GM23338 (cell line): ENCODE data around the gene SPINK8. TPM values are rescaled to one million over a fixed set of nuclear protein-coding genes. Genes with fewer than 3 reads are reported as not detected.

Experiments used
- ATAC-seq: fragments of 200-7000 bp; cut with Tn5 transposase; 3 replicates; pipeline ENCODE4 v1.9.1; 2020
- DNase-seq: peaks from one replicate; pipeline ENCODE4 v3.0.0-alpha.2; 2015; ENCODE audit warnings: low spot score
- H2AFZ ChIP-seq: fragments of 200-600 bp; sonication (generic); 2 replicates; pipeline ENCODE4 v1.8.0; 2016; ENCODE audit warnings: antibody characterized with exemption, mild to moderate bottlenecking, moderate library complexity
- H3F3A ChIP-seq: fragments of 200-600 bp; sonication (generic); replicated peaks from 2 replicates; pipeline ENCODE4 v1.8.0; 2017; ENCODE audit warnings: antibody characterized with exemption, mixed run types, low read depth
- H3K27ac ChIP-seq: fragments of 200-600 bp; sonication (generic); 2 replicates; pipeline ENCODE4 v1.6.1; 2016; ENCODE audit warnings: low read depth
- H3K27me3 ChIP-seq: fragments of 200-600 bp; sonication (generic); 2 replicates; pipeline ENCODE4 v1.8.0; 2016; ENCODE audit warnings: mild to moderate bottlenecking, mixed run types, moderate library complexity; ENCODE audit not compliant: insufficient read depth
- H3K36me3 ChIP-seq: fragments of 200-600 bp; sonication (generic); 2 replicates; pipeline ENCODE4 v1.8.0; 2016; ENCODE audit warnings: mild to moderate bottlenecking; ENCODE audit not compliant: insufficient read depth
- H3K4me1 ChIP-seq: fragments of 200-600 bp; sonication (generic); 2 replicates; pipeline ENCODE4 v1.8.0; 2016; ENCODE audit warnings: mild to moderate bottlenecking, moderate library complexity; ENCODE audit not compliant: insufficient read depth
- H3K4me2 ChIP-seq: fragments of 200-600 bp; sonication (generic); 2 replicates; pipeline ENCODE4 v1.7.1; 2017; ENCODE audit warnings: mixed run types
- H3K4me3 ChIP-seq: fragments of 200-600 bp; sonication (generic); 2 replicates; pipeline ENCODE4 v1.6.1; 2016; ENCODE audit warnings: mixed run types
- H3K79me2 ChIP-seq: fragments of 200-600 bp; sonication (generic); replicated peaks from 2 replicates; pipeline ENCODE4 v1.8.0; 2017; ENCODE audit warnings: mild to moderate bottlenecking; ENCODE audit not compliant: insufficient read depth
- H3K9me2 ChIP-seq: fragments of 200-600 bp; sonication (generic); 2 replicates; pipeline ENCODE4 v1.8.0; 2017; ENCODE audit not compliant: insufficient read depth
- H4K20me1 ChIP-seq: fragments of 200-600 bp; sonication (generic); replicated peaks from 2 replicates; pipeline ENCODE4 v1.8.0; 2017; ENCODE audit warnings: mild to moderate bottlenecking; ENCODE audit not compliant: insufficient read depth
- H3K27ac Mint-ChIP-seq: 2 replicates; pipeline ENCODE4 v1.8.0; 2020; ENCODE audit warnings: inconsistent platforms, mild to moderate bottlenecking, moderate library complexity, mixed read lengths
- H3K27me3 Mint-ChIP-seq: 3 replicates; pipeline ENCODE4 v1.8.0; 2022; ENCODE audit warnings: low read depth, mild to moderate bottlenecking, moderate library complexity, mixed read lengths, inconsistent platforms; ENCODE audit not compliant: insufficient read depth, poor library complexity
- H3K36me3 Mint-ChIP-seq: 3 replicates; pipeline ENCODE4 v1.8.0; 2021; ENCODE audit warnings: low read depth, mild to moderate bottlenecking, inconsistent platforms, moderate library complexity, mixed read lengths
- H3K4me1 Mint-ChIP-seq: 3 replicates; pipeline ENCODE4 v1.8.0; 2020; ENCODE audit warnings: mild to moderate bottlenecking, inconsistent platforms, mixed read lengths
- H3K4me3 Mint-ChIP-seq: 3 replicates; pipeline ENCODE4 v1.8.0; 2021; ENCODE audit warnings: moderate library complexity, mild to moderate bottlenecking, inconsistent platforms, mixed read lengths
- H3K9me3 Mint-ChIP-seq: 3 replicates; pipeline ENCODE4 v1.8.0; 2020; ENCODE audit warnings: moderate library complexity, mild to moderate bottlenecking, inconsistent platforms, mixed read lengths
- CREB1 ChIP-seq: fragments of 250-450 bp; sonication (Bioruptor Pico); IDR thresholded peaks from 2 replicates; pipeline ENCODE4 v1.5.0; 2020; ENCODE audit warnings: low read depth, mild to moderate bottlenecking, moderate library complexity
- EZH2 ChIP-seq: fragments of 200-600 bp; sonication (generic); IDR thresholded peaks from one replicate; pipeline ENCODE4 v1.8.0; 2017; ENCODE audit warnings: antibody characterized with exemption, mild to moderate bottlenecking, low read depth; ENCODE audit not compliant: unreplicated experiment
- EZH2phosphoT487 ChIP-seq: fragments of 200-600 bp; sonication (generic); IDR thresholded peaks from one replicate; pipeline ENCODE4 v1.8.1; 2018; ENCODE audit warnings: antibody characterized with exemption; ENCODE audit not compliant: unreplicated experiment
- JUNB ChIP-seq: IDR thresholded peaks from one replicate; pipeline ENCODE4 v1.6.1; 2016; ENCODE audit warnings: antibody characterized with exemption; ENCODE audit not compliant: unreplicated experiment
- NANOG ChIP-seq: IDR thresholded peaks from 2 replicates; pipeline ENCODE4 v1.6.1; 2016; ENCODE audit warnings: antibody characterized with exemption, borderline replicate concordance
- POLR2AphosphoS5 ChIP-seq: IDR thresholded peaks from 2 replicates; pipeline ENCODE4 v1.6.1; 2016; ENCODE audit warnings: antibody characterized with exemption, low read depth
- STAT1 ChIP-seq: IDR thresholded peaks from one replicate; pipeline ENCODE4 v1.6.1; 2016; ENCODE audit warnings: antibody characterized with exemption; ENCODE audit not compliant: unreplicated experiment
- ZNF114 ChIP-seq: fragments of 250-450 bp; sonication (Bioruptor Pico); IDR thresholded peaks from 2 replicates; pipeline ENCODE4 v1.5.0; 2020; ENCODE audit warnings: mild to moderate bottlenecking, moderate library complexity
- ZNF331 ChIP-seq: fragments of 250-450 bp; sonication (Bioruptor Pico); IDR thresholded peaks from 2 replicates; pipeline ENCODE4 v1.5.0; 2020; ENCODE audit warnings: low read depth, mild to moderate bottlenecking, moderate library complexity
- polyA plus RNA-seq: library from polyadenylated mRNA; unstranded; fragments of >200 nt; fragmentation: Nextera tagmentation; extraction: Ambion mirVana; gene quantifications from 2 replicates; pipeline ENCODE4 v1.2.1, GENCODE V29; 2016
- total RNA-seq: library from RNA; depleted of rRNA; stranded (reverse); fragments of >200 nt; shearing (Covaris generic); gene quantifications from 2 replicates; pipeline ENCODE4 v1.2.3, GENCODE V29; 2014
- TF ChIP-seq, protein P1 (sequence below): IDR thresholded peaks from 2 replicates; pipeline ENCODE4 v1.6.1; 2016; ENCODE audit warnings: antibody characterized with exemption
- TF ChIP-seq, protein P2 (sequence below): IDR thresholded peaks from one replicate; pipeline ENCODE4 v1.6.1; 2018; ENCODE audit warnings: antibody characterized with exemption; ENCODE audit not compliant: unreplicated experiment
- TF ChIP-seq, protein P3 (sequence below): fragments of 250-450 bp; sonication (Bioruptor Pico); IDR thresholded peaks from 2 replicates; pipeline ENCODE4 v1.5.0; 2020; ENCODE audit warnings: mild to moderate bottlenecking, moderate library complexity
- TF ChIP-seq, protein P4 (sequence below), 2 experiments: fragments of 200-600 bp in 1 of 2; sonication (generic) in 1 of 2; conservative IDR thresholded peaks; 2 replicates each; pipeline versions ENCODE4 v1.5.1 to v1.6.1; 2016 to 2017; ENCODE audit warnings: antibody characterized with exemption in 2 of 2, low read depth in 2 of 2, mild to moderate bottlenecking in 2 of 2, moderate library complexity in 1 of 2

Gene SPINK8
- total and polyA plus RNA-seq, 2 experiments from 2014 or later = not detected

DNA sequence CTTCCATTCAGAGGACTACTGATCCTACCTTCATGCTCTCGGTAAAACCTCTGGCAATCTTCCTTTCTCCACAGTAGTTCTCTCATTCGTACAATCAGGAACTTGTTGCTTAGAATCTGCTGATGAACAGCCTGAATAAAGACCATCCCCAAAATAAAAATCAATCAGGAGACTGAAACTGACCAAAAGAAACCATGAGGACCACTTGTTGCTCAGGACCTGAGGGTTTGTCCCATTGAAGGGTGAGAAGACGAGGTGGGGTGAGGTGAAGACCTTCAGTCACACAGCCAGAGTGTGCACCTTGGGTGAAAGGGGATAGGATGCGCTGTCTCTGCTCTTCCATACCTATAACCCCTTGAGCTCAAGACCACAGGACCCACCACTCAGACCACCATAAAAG is 36.8 kb downstream of the SPINK8 start:
- no peak for DNase-seq
- H3K4me2 ChIP-seq = no peak overlapping the region
- no peak overlapping the region for H3K4me3 ChIP-seq
- no peak overlapping the region for H3K27ac Mint-ChIP-seq
- no peak overlapping the region for H3K27ac ChIP-seq
- H4K20me1 ChIP-seq = peaks cover 5% of the 10 kb centered on the region; the same call in 1 of the 2 replicates
- peaks cover 10% of the 10 kb centered on the region for H3K36me3 ChIP-seq
- H3K36me3 Mint-ChIP-seq = peaks cover 45% of the 10 kb centered on the region
- TF ChIP-seq, protein P1, sequence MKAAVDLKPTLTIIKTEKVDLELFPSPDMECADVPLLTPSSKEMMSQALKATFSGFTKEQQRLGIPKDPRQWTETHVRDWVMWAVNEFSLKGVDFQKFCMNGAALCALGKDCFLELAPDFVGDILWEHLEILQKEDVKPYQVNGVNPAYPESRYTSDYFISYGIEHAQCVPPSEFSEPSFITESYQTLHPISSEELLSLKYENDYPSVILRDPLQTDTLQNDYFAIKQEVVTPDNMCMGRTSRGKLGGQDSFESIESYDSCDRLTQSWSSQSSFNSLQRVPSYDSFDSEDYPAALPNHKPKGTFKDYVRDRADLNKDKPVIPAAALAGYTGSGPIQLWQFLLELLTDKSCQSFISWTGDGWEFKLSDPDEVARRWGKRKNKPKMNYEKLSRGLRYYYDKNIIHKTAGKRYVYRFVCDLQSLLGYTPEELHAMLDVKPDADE = no peak
- no peak for TF ChIP-seq EZH2
- no peak for TF ChIP-seq JUNB
- TF ChIP-seq NANOG = no peak
- TF ChIP-seq CREB1 = no peak
- TF ChIP-seq, protein P2, sequence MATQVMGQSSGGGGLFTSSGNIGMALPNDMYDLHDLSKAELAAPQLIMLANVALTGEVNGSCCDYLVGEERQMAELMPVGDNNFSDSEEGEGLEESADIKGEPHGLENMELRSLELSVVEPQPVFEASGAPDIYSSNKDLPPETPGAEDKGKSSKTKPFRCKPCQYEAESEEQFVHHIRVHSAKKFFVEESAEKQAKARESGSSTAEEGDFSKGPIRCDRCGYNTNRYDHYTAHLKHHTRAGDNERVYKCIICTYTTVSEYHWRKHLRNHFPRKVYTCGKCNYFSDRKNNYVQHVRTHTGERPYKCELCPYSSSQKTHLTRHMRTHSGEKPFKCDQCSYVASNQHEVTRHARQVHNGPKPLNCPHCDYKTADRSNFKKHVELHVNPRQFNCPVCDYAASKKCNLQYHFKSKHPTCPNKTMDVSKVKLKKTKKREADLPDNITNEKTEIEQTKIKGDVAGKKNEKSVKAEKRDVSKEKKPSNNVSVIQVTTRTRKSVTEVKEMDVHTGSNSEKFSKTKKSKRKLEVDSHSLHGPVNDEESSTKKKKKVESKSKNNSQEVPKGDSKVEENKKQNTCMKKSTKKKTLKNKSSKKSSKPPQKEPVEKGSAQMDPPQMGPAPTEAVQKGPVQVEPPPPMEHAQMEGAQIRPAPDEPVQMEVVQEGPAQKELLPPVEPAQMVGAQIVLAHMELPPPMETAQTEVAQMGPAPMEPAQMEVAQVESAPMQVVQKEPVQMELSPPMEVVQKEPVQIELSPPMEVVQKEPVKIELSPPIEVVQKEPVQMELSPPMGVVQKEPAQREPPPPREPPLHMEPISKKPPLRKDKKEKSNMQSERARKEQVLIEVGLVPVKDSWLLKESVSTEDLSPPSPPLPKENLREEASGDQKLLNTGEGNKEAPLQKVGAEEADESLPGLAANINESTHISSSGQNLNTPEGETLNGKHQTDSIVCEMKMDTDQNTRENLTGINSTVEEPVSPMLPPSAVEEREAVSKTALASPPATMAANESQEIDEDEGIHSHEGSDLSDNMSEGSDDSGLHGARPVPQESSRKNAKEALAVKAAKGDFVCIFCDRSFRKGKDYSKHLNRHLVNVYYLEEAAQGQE = no peak
- TF ChIP-seq ZNF331 (CRISPR knock-in tag) = no peak
- no peak for TF ChIP-seq EZH2phosphoT487
- TF ChIP-seq ZNF114 (CRISPR knock-in tag) = no peak
- TF ChIP-seq STAT1 = no peak
- TF ChIP-seq POLR2AphosphoS5 = no peak
- TF ChIP-seq, protein P3, sequence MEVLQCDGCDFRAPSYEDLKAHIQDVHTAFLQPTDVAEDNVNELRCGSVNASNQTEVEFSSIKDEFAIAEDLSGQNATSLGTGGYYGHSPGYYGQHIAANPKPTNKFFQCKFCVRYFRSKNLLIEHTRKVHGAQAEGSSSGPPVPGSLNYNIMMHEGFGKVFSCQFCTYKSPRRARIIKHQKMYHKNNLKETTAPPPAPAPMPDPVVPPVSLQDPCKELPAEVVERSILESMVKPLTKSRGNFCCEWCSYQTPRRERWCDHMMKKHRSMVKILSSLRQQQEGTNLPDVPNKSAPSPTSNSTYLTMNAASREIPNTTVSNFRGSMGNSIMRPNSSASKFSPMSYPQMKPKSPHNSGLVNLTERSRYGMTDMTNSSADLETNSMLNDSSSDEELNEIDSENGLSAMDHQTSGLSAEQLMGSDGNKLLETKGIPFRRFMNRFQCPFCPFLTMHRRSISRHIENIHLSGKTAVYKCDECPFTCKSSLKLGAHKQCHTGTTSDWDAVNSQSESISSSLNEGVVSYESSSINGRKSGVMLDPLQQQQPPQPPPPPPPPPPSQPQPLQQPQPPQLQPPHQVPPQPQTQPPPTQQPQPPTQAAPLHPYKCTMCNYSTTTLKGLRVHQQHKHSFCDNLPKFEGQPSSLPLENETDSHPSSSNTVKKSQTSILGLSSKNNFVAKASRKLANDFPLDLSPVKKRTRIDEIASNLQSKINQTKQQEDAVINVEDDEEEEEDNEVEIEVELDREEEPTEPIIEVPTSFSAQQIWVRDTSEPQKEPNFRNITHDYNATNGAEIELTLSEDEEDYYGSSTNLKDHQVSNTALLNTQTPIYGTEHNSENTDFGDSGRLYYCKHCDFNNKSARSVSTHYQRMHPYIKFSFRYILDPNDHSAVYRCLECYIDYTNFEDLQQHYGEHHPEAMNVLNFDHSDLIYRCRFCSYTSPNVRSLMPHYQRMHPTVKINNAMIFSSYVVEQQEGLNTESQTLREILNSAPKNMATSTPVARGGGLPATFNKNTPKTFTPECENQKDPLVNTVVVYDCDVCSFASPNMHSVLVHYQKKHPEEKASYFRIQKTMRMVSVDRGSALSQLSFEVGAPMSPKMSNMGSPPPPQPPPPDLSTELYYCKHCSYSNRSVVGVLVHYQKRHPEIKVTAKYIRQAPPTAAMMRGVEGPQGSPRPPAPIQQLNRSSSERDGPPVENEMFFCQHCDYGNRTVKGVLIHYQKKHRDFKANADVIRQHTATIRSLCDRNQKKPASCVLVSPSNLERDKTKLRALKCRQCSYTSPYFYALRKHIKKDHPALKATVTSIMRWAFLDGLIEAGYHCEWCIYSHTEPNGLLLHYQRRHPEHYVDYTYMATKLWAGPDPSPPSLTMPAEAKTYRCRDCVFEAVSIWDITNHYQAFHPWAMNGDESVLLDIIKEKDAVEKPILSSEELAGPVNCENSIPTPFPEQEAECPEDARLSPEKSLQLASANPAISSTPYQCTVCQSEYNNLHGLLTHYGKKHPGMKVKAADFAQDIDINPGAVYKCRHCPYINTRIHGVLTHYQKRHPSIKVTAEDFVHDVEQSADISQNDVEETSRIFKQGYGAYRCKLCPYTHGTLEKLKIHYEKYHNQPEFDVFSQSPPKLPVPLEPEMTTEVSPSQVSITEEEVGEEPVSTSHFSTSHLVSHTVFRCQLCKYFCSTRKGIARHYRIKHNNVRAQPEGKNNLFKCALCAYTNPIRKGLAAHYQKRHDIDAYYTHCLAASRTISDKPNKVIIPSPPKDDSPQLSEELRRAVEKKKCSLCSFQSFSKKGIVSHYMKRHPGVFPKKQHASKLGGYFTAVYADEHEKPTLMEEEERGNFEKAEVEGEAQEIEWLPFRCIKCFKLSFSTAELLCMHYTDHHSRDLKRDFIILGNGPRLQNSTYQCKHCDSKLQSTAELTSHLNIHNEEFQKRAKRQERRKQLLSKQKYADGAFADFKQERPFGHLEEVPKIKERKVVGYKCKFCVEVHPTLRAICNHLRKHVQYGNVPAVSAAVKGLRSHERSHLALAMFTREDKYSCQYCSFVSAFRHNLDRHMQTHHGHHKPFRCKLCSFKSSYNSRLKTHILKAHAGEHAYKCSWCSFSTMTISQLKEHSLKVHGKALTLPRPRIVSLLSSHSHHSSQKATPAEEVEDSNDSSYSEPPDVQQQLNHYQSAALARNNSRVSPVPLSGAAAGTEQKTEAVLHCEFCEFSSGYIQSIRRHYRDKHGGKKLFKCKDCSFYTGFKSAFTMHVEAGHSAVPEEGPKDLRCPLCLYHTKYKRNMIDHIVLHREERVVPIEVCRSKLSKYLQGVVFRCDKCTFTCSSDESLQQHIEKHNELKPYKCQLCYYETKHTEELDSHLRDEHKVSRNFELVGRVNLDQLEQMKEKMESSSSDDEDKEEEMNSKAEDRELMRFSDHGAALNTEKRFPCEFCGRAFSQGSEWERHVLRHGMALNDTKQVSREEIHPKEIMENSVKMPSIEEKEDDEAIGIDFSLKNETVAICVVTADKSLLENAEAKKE (CRISPR knock-in tag) = no peak
- TF ChIP-seq, protein P4, sequence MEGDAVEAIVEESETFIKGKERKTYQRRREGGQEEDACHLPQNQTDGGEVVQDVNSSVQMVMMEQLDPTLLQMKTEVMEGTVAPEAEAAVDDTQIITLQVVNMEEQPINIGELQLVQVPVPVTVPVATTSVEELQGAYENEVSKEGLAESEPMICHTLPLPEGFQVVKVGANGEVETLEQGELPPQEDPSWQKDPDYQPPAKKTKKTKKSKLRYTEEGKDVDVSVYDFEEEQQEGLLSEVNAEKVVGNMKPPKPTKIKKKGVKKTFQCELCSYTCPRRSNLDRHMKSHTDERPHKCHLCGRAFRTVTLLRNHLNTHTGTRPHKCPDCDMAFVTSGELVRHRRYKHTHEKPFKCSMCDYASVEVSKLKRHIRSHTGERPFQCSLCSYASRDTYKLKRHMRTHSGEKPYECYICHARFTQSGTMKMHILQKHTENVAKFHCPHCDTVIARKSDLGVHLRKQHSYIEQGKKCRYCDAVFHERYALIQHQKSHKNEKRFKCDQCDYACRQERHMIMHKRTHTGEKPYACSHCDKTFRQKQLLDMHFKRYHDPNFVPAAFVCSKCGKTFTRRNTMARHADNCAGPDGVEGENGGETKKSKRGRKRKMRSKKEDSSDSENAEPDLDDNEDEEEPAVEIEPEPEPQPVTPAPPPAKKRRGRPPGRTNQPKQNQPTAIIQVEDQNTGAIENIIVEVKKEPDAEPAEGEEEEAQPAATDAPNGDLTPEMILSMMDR (conservative IDR thresholded peaks at IDR 0.05; ENCODE audit: low read depth in 2 of 2) = no peak
- peaks cover 5% of the 10 kb centered on the region for H3K4me1 ChIP-seq
- no peaks in the 10 kb centered on the region for H3K9me2 ChIP-seq
- H3K27me3 ChIP-seq = no peaks in the 10 kb centered on the region
- H3K4me3 Mint-ChIP-seq = no peak overlapping the region
- H3K79me2 ChIP-seq = no peaks in the 10 kb centered on the region; the same call in 1 of the 2 replicates
- no peak for ATAC-seq
- peaks cover 9% of the 10 kb centered on the region; the same call in 2 of the 3 replicates for H3K4me1 Mint-ChIP-seq
- peaks cover 2% of the 10 kb centered on the region for H3K27me3 Mint-ChIP-seq
- no peaks in the 10 kb centered on the region for H3K9me3 Mint-ChIP-seq
- no peak overlapping the region for H2AFZ ChIP-seq
- peaks cover 4% of the 10 kb centered on the region; the same call in 1 of the 2 replicates for H3F3A ChIP-seq
